ENCODE data around the gene B3GNT4. TPM values are rescaled to one million over a fixed set of nuclear protein-coding genes. Genes with fewer than 3 reads are reported as not detected.

Gene B3GNT4
- total RNA-seq, 1 donor from 2014 or later: 0.91 TPM

- H3K9me3 Mint-ChIP-seq (ENCODE audit: low read depth): no peaks in the 10 kb centered on the region
- peaks cover 16% of the 10 kb centered on the region for H3K4me1 Mint-ChIP-seq (ENCODE audit: low read depth)
- no peak for TF ChIP-seq CTCF (IDR thresholded peaks at IDR 0.05; ENCODE audit: unreplicated experiment)
- no peak for DNase-seq (ENCODE audit: low spot score, unreplicated experiment)
- H3K27me3 Mint-ChIP-seq: no peaks in the 10 kb centered on the region
- H3K27ac Mint-ChIP-seq: no peak overlapping the region
- H3K4me3 Mint-ChIP-seq (ENCODE audit: low read depth): peak overlapping the region; percentile 24
- peaks cover 6% of the 10 kb centered on the region for H3K36me3 Mint-ChIP-seq (ENCODE audit: insufficient read depth)
These were observed 23.0 kb downstream of the B3GNT4 start for GRCh38 chr12:122226366-122227125.

GRCh38 chr12:122227341-122227740 lies 23.8 kb downstream of the B3GNT4 start:
- H3K27me3 Mint-ChIP-seq: no peaks in the 10 kb centered on the region
- peaks cover 16% of the 10 kb centered on the region for H3K4me1 Mint-ChIP-seq (ENCODE audit: low read depth)
- TF ChIP-seq CTCF (IDR thresholded peaks at IDR 0.05; ENCODE audit: unreplicated experiment): no peak
- H3K27ac Mint-ChIP-seq: no peak overlapping the region
- H3K4me3 Mint-ChIP-seq (ENCODE audit: low read depth): no peak overlapping the region
- DNase-seq (ENCODE audit: low spot score, unreplicated experiment): no peak
- H3K36me3 Mint-ChIP-seq (ENCODE audit: insufficient read depth): peaks cover 5% of the 10 kb centered on the region
- H3K9me3 Mint-ChIP-seq (ENCODE audit: low read depth): no peaks in the 10 kb centered on the region

- no peaks in the 10 kb centered on the region for H3K27me3 Mint-ChIP-seq
- no peaks in the 10 kb centered on the region for H3K9me3 Mint-ChIP-seq (ENCODE audit: low read depth)
- TF ChIP-seq CTCF (IDR thresholded peaks at IDR 0.05; ENCODE audit: unreplicated experiment): no peak
- H3K27ac Mint-ChIP-seq: no peak overlapping the region
- H3K4me1 Mint-ChIP-seq (ENCODE audit: low read depth): peaks cover 14% of the 10 kb centered on the region
- DNase-seq (ENCODE audit: low spot score, unreplicated experiment): no peak
- H3K36me3 Mint-ChIP-seq (ENCODE audit: insufficient read depth): peaks cover 2% of the 10 kb centered on the region
- H3K4me3 Mint-ChIP-seq (ENCODE audit: low read depth): no peak overlapping the region
These were observed 24.6 kb downstream of the B3GNT4 start for GRCh38 chr12:122228092-122228491.

GRCh38 chr12:122230798-122231197 lies 27.3 kb downstream of the B3GNT4 start:
- no peak for TF ChIP-seq CTCF (IDR thresholded peaks at IDR 0.05; ENCODE audit: unreplicated experiment)
- H3K27ac Mint-ChIP-seq: no peak overlapping the region
- no peak for DNase-seq (ENCODE audit: low spot score, unreplicated experiment)

GRCh38 chr12:122232691-122233090 lies 29.2 kb downstream of the B3GNT4 start:
- no peak overlapping the region for H3K4me3 Mint-ChIP-seq (ENCODE audit: low read depth)
- DNase-seq (ENCODE audit: low spot score, unreplicated experiment): no peak
- no peak overlapping the region for H3K27ac Mint-ChIP-seq
- H3K27me3 Mint-ChIP-seq: no peaks in the 10 kb centered on the region
- no peaks in the 10 kb centered on the region for H3K4me1 Mint-ChIP-seq (ENCODE audit: low read depth)
- TF ChIP-seq CTCF (IDR thresholded peaks at IDR 0.05; ENCODE audit: unreplicated experiment): no peak
- no peaks in the 10 kb centered on the region for H3K9me3 Mint-ChIP-seq (ENCODE audit: low read depth)
- H3K36me3 Mint-ChIP-seq (ENCODE audit: insufficient read depth): peaks cover 5% of the 10 kb centered on the region

More at GRCh38 chr12:122230798-122231197, 27.3 kb downstream of the B3GNT4 start:
- no peaks in the 10 kb centered on the region for H3K4me1 Mint-ChIP-seq (ENCODE audit: low read depth)
- H3K4me3 Mint-ChIP-seq (ENCODE audit: low read depth): no peak overlapping the region
- peaks cover 5% of the 10 kb centered on the region for H3K36me3 Mint-ChIP-seq (ENCODE audit: insufficient read depth)
- no peaks in the 10 kb centered on the region for H3K27me3 Mint-ChIP-seq
- no peaks in the 10 kb centered on the region for H3K9me3 Mint-ChIP-seq (ENCODE audit: low read depth)

Data from progenitor cell of endocrine pancreas (in vitro differentiated cells).